ENCODE measurements around the gene CLDN9. TPM values are rescaled to one million over a fixed set of nuclear protein-coding genes. Genes with fewer than 3 reads are reported as not detected.

The CLDN9 gene
- total and polyA plus RNA-seq, 9 of the 15 experiments (the other 6 are each of a cell fraction or from before 2014, with no cell fraction given) = 0.12 to 0.44 (median 0.22) TPM; not detected in 4

DNA sequence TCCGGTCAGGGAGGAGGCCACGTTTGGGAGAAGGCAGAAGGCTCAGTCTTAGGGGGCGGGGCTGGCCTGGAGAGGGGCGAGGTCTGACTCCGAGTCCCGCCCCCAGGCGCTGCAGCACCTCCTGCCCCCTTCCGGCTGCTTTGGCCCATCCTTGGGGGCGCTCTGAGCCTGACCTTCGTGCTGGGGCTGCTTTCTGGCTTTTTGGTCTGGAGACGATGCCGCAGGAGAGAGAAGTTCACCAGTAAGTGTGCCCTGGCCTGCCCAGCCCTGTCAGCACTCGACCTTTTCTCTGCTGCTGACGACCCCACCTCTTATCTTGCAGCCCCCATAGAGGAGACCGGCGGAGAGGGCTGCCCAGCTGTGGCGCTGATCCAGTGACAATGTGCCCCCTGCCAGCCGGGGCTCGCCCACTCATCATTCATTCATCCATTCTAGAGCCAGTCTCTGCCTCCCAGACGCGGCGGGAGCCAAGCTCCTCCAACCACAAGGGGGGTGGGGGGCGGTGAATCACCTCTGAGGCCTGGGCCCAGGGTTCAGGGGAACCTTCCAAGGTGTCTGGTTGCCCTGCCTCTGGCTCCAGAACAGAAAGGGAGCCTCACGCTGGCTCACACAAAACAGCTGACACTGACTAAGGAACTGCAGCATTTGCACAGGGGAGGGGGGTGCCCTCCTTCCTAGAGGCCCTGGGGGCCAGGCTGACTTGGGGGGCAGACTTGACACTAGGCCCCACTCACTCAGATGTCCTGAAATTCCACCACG lies 8.9 kb downstream of the CLDN9 start (continued):
- TF ChIP-seq ZNF280A (IDR thresholded peaks at IDR 0.05; ENCODE audit: low read depth, partially characterized antibody) = no peak
- TF ChIP-seq RBM14 (IDR thresholded peaks at IDR 0.05; ENCODE audit: borderline replicate concordance, insufficient read depth, low read depth, low read length) = no peak
- no peak for TF ChIP-seq FOSL1 (tag; conservative IDR thresholded peaks at IDR 0.05)
- no peak for TF ChIP-seq SMARCA5 (IDR thresholded peaks at IDR 0.05)
- TF ChIP-seq PTRF (tag; IDR thresholded peaks at IDR 0.05) = no peak
- TF ChIP-seq, protein P1, sequence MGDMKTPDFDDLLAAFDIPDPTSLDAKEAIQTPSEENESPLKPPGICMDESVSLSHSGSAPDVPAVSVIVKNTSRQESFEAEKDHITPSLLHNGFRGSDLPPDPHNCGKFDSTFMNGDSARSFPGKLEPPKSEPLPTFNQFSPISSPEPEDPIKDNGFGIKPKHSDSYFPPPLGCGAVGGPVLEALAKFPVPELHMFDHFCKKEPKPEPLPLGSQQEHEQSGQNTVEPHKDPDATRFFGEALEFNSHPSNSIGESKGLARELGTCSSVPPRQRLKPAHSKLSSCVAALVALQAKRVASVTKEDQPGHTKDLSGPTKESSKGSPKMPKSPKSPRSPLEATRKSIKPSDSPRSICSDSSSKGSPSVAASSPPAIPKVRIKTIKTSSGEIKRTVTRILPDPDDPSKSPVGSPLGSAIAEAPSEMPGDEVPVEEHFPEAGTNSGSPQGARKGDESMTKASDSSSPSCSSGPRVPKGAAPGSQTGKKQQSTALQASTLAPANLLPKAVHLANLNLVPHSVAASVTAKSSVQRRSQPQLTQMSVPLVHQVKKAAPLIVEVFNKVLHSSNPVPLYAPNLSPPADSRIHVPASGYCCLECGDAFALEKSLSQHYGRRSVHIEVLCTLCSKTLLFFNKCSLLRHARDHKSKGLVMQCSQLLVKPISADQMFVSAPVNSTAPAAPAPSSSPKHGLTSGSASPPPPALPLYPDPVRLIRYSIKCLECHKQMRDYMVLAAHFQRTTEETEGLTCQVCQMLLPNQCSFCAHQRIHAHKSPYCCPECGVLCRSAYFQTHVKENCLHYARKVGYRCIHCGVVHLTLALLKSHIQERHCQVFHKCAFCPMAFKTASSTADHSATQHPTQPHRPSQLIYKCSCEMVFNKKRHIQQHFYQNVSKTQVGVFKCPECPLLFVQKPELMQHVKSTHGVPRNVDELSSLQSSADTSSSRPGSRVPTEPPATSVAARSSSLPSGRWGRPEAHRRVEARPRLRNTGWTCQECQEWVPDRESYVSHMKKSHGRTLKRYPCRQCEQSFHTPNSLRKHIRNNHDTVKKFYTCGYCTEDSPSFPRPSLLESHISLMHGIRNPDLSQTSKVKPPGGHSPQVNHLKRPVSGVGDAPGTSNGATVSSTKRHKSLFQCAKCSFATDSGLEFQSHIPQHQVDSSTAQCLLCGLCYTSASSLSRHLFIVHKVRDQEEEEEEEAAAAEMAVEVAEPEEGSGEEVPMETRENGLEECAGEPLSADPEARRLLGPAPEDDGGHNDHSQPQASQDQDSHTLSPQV (IDR thresholded peaks at IDR 0.05) = 0 out of 2 replicates have a peak, but pooled peaks have one; percentile 27
- TF ChIP-seq, protein P2, sequence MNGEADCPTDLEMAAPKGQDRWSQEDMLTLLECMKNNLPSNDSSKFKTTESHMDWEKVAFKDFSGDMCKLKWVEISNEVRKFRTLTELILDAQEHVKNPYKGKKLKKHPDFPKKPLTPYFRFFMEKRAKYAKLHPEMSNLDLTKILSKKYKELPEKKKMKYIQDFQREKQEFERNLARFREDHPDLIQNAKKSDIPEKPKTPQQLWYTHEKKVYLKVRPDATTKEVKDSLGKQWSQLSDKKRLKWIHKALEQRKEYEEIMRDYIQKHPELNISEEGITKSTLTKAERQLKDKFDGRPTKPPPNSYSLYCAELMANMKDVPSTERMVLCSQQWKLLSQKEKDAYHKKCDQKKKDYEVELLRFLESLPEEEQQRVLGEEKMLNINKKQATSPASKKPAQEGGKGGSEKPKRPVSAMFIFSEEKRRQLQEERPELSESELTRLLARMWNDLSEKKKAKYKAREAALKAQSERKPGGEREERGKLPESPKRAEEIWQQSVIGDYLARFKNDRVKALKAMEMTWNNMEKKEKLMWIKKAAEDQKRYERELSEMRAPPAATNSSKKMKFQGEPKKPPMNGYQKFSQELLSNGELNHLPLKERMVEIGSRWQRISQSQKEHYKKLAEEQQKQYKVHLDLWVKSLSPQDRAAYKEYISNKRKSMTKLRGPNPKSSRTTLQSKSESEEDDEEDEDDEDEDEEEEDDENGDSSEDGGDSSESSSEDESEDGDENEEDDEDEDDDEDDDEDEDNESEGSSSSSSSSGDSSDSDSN (IDR thresholded peaks at IDR 0.05; ENCODE audit: borderline replicate concordance in 1 of 2, low read depth in 2 of 2, low read length in 2 of 2) = 0 out of 4 replicates have a peak, but pooled peaks of 1 of the 2 experiments have one; percentile 3
- TF ChIP-seq, protein P3, sequence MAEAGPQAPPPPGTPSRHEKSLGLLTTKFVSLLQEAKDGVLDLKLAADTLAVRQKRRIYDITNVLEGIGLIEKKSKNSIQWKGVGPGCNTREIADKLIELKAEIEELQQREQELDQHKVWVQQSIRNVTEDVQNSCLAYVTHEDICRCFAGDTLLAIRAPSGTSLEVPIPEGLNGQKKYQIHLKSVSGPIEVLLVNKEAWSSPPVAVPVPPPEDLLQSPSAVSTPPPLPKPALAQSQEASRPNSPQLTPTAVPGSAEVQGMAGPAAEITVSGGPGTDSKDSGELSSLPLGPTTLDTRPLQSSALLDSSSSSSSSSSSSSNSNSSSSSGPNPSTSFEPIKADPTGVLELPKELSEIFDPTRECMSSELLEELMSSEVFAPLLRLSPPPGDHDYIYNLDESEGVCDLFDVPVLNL (CRISPR knock-in tag; IDR thresholded peaks at IDR 0.05; ENCODE audit: low read depth) = no peak
- TF ChIP-seq, protein P4, sequence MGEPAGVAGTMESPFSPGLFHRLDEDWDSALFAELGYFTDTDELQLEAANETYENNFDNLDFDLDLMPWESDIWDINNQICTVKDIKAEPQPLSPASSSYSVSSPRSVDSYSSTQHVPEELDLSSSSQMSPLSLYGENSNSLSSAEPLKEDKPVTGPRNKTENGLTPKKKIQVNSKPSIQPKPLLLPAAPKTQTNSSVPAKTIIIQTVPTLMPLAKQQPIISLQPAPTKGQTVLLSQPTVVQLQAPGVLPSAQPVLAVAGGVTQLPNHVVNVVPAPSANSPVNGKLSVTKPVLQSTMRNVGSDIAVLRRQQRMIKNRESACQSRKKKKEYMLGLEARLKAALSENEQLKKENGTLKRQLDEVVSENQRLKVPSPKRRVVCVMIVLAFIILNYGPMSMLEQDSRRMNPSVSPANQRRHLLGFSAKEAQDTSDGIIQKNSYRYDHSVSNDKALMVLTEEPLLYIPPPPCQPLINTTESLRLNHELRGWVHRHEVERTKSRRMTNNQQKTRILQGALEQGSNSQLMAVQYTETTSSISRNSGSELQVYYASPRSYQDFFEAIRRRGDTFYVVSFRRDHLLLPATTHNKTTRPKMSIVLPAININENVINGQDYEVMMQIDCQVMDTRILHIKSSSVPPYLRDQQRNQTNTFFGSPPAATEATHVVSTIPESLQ (CRISPR knock-in tag; IDR thresholded peaks at IDR 0.05) = no peak
- no peak for TF ChIP-seq MED1 (CRISPR knock-in tag; IDR thresholded peaks at IDR 0.05; ENCODE audit: borderline replicate concordance)
- TF ChIP-seq XRCC5 (IDR thresholded peaks at IDR 0.05; ENCODE audit: low read depth, low read length) = peak; percentile 65; the same call in 1 of the 2 replicates
- TF ChIP-seq LCOR (CRISPR knock-in tag; IDR thresholded peaks at IDR 0.05) = no peak
- TF ChIP-seq ZEB2 (IDR thresholded peaks at IDR 0.05) = no peak
- no peak for TF ChIP-seq TAF9B (IDR thresholded peaks at IDR 0.05; ENCODE audit: partially characterized antibody)
- TF ChIP-seq MCM2 (IDR thresholded peaks at IDR 0.05; ENCODE audit: low read depth) = no peak
- TF ChIP-seq CSDE1 (IDR thresholded peaks at IDR 0.05) = no peak
